SJSA1 (cell line): Measurements from ENCODE around the gene NOS3. TPM values are rescaled to one million over a fixed set of nuclear protein-coding genes. Genes with fewer than 3 reads are reported as not detected.

Experiments used
- DNase-seq, 2 experiments: peaks; one replicate each; pipeline ENCODE4 v3.0.0-alpha.2; 2015 to 2020; ENCODE audit warnings: low spot score in 2 of 2, low read depth in 1 of 2
- H3K27ac ChIP-seq: fragments of 250-450 bp; sonication (Bioruptor Pico); 2 replicates; pipeline ENCODE4 v1.5.1; 2020; ENCODE audit warnings: mild to moderate bottlenecking, moderate library complexity
- H3K27me3 ChIP-seq: fragments of 250-450 bp; sonication (Bioruptor Pico); replicated peaks from 2 replicates; pipeline ENCODE4 v1.5.1; 2020; ENCODE audit warnings: mild to moderate bottlenecking, moderate library complexity
- H3K36me3 ChIP-seq: fragments of 250-450 bp; sonication (Bioruptor Pico); 2 replicates; pipeline ENCODE4 v1.5.1; 2020; ENCODE audit warnings: mild to moderate bottlenecking
- H3K4me1 ChIP-seq: fragments of 250-450 bp; sonication (Bioruptor Pico); replicated peaks from 2 replicates; pipeline ENCODE4 v1.6.1; 2021; ENCODE audit warnings: mild to moderate bottlenecking
- H3K4me3 ChIP-seq: fragments of 250-450 bp; sonication (Bioruptor Pico); 2 replicates; pipeline ENCODE4 v1.5.1; 2020; ENCODE audit warnings: mild to moderate bottlenecking
- H3K9me3 ChIP-seq: fragments of 250-450 bp; sonication (Bioruptor Pico); replicated peaks from 2 replicates; pipeline ENCODE4 v1.5.1; 2020; ENCODE audit warnings: mild to moderate bottlenecking
- total RNA-seq: library from RNA; depleted of rRNA; stranded (reverse); fragments of >200 nt; shearing (Covaris generic); gene quantifications from 2 replicates; pipeline ENCODE4 v1.2.3, GENCODE V29; 2014

NOS3 gene
- total RNA-seq, 1 experiment from 2014 or later = not detected

- H3K36me3 ChIP-seq = peaks cover 4% of the 10 kb centered on the region
- no peaks in the 10 kb centered on the region for H3K9me3 ChIP-seq
- H3K27ac ChIP-seq = no peak overlapping the region
- no peak for DNase-seq
- H3K27me3 ChIP-seq = peaks cover 10% of the 10 kb centered on the region
- peaks cover 8% of the 10 kb centered on the region for H3K4me1 ChIP-seq
- H3K4me3 ChIP-seq = no peak overlapping the region
Observed at GRCh38 chr7:151046603-151047573, 56.1 kb downstream of the NOS3 start.

- no peak for DNase-seq
- H3K27ac ChIP-seq = no peak within 1 kb of the TSS
- H3K4me3 ChIP-seq = no peak within 1 kb of the TSS
- peaks cover 8% of the 10 kb centered on the region for H3K4me1 ChIP-seq
- H3K27me3 ChIP-seq = peaks cover 10% of the 10 kb centered on the region
- H3K9me3 ChIP-seq = no peaks in the 10 kb centered on the region
- peaks cover 4% of the 10 kb centered on the region for H3K36me3 ChIP-seq
Observed at GRCh38 chr7:151047976-151048815, 57.4 kb downstream of the NOS3 start, which contains the start of gene ASIC3. Gene ASIC3, plus strand, starts transcription at chr7:151048531. Its CDS starts 355 bp downstream, at chr7:151048886.

- Histone ChIP-seq H3K9me3 (no peaks in the 10 kb centered on the region), H3K36me3 (peaks cover 2% of the 10 kb centered on the region), H3K27me3 (peaks cover 10% of the 10 kb centered on the region), H3K4me3 (no peak overlapping the region), H3K4me1 (peaks cover 8% of the 10 kb centered on the region), H3K27ac (no peak overlapping the region)
- DNase-seq = no peak
Observed at GRCh38 chr7:151048911-151049463, 58.2 kb downstream of the NOS3 start.

- DNase-seq = peak in 1 of 2 experiments; percentile 26
- H3K4me1 ChIP-seq = peaks cover 8% of the 10 kb centered on the region
- no peak overlapping the region for H3K4me3 ChIP-seq
- no peaks in the 10 kb centered on the region for H3K9me3 ChIP-seq
- no peak overlapping the region for H3K27ac ChIP-seq
- no peaks in the 10 kb centered on the region; the same call in 1 of the 2 replicates for H3K36me3 ChIP-seq
- H3K27me3 ChIP-seq = peaks cover 10% of the 10 kb centered on the region
Observed at GRCh38 chr7:151051108-151051507, 60.3 kb downstream of the NOS3 start.

DNA sequence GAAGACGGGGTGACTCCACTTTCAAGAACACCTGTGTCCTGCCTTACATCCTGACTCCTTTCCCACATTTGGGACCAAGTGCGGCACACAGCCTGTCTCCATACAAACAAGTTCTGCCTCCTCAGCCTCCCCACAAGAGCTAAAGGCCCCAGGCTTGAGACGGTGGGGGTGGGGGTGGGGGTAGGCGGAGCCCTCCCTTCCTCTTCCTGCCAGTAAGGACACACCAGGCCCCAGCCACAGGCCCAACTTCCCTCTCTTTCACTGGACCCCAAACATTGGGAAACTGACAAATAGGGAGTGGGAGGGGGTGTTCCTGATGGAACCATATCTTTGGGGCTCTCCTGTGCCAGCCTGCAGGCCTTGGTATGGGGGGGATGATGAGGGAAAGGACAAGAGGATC lies 62.3 kb downstream of the NOS3 start:
- Histone ChIP-seq H3K36me3 (no peaks in the 10 kb centered on the region), H3K9me3 (no peaks in the 10 kb centered on the region), H3K4me1 (peaks cover 15% of the 10 kb centered on the region), H3K4me3 (no peak overlapping the region), H3K27me3 (peaks cover 10% of the 10 kb centered on the region), H3K27ac (no peak overlapping the region)
- no peak for DNase-seq

DNA sequence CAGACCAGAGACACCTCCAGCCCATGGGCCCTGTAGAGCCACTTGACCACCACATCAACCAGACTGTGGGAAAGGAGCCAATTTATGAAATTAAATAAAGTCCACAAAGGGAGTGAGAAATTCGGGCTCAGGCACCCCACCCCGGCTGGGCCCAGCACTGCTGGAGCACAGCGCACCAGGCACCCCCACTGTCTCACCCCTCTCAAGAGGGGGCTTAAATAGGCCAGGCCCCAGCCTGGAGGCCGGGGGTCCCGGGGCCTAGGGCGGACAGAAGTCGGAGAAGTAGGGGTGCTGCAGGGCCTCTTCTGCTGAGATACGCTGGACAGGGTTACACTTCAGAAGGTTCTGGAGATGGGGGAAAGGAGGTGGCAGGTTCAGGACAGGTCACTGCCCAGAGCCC lies 62.9 kb downstream of the NOS3 start:
- Histone ChIP-seq H3K9me3 (no peaks in the 10 kb centered on the region), H3K4me1 (peaks cover 21% of the 10 kb centered on the region), H3K36me3 (no peaks in the 10 kb centered on the region), H3K27me3 (peaks cover 10% of the 10 kb centered on the region), H3K27ac (no peak overlapping the region), H3K4me3 (no peak overlapping the region)
- DNase-seq = no peak

DNA sequence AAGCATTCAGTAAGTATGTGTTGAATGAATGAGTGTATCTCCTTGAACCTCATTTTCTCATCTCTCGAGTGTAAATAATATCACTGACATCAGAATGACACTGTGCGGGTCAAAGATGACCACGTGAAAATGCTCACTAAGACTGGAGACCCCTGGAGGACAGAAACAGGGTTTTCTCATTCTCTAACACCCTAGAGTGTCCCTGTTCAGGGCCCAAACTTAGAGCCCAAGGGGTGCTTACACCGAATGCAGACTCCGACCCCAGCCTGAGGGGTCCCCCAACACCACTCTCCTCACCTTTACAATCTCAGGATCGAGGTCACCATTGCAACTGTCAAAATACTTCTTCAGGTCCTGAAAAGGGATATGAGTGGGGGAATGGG lies 65.5 kb downstream of the NOS3 start:
- H3K27ac ChIP-seq = no peak overlapping the region

GRCh38 chr7:151056666-151057505 lies 66.1 kb downstream of the NOS3 start:
- H3K4me1 ChIP-seq = peaks cover 33% of the 10 kb centered on the region
- H3K4me3 ChIP-seq = peak overlapping the region; percentile 47
- no peak for DNase-seq
- H3K27me3 ChIP-seq = no peaks in the 10 kb centered on the region
- H3K27ac ChIP-seq = no peak overlapping the region
- peaks cover 2% of the 10 kb centered on the region for H3K36me3 ChIP-seq
- no peaks in the 10 kb centered on the region for H3K9me3 ChIP-seq

More for the DNA sequence above, 65.5 kb downstream of the NOS3 start:
- Histone ChIP-seq H3K4me3 (no peak overlapping the region), H3K36me3 (no peaks in the 10 kb centered on the region; the same call in 1 of the 2 replicates), H3K9me3 (no peaks in the 10 kb centered on the region), H3K27me3 (no peaks in the 10 kb centered on the region), H3K4me1 (peaks cover 32% of the 10 kb centered on the region)
- DNase-seq = no peak

- H3K36me3 ChIP-seq = peaks cover 9% of the 10 kb centered on the region
- H3K4me3 ChIP-seq = peak within 1 kb of the TSS; percentile 47
- H3K27me3 ChIP-seq = no peaks in the 10 kb centered on the region
- H3K4me1 ChIP-seq = peaks cover 33% of the 10 kb centered on the region
- no peaks in the 10 kb centered on the region for H3K9me3 ChIP-seq
- DNase-seq = no peak
- H3K27ac ChIP-seq = peak within 1 kb of the TSS; percentile 78
Observed at GRCh38 chr7:151057506-151057988, 66.7 kb downstream of the NOS3 start, which contains the start of gene CDK5. Gene CDK5, minus strand, starts transcription at chr7:151057897. Its CDS starts 49 bp downstream, at chr7:151057848.

- peak; percentile 98 to 99 for DNase-seq
- H3K27ac ChIP-seq = peak overlapping the region; percentile 78
- no peaks in the 10 kb centered on the region for H3K9me3 ChIP-seq
- H3K4me1 ChIP-seq = peaks cover 33% of the 10 kb centered on the region
- no peaks in the 10 kb centered on the region for H3K27me3 ChIP-seq
- peaks cover 11% of the 10 kb centered on the region for H3K36me3 ChIP-seq
- H3K4me3 ChIP-seq = peak overlapping the region; percentile 47
Observed at GRCh38 chr7:151057989-151058780, 67.4 kb downstream of the NOS3 start.

DNA sequence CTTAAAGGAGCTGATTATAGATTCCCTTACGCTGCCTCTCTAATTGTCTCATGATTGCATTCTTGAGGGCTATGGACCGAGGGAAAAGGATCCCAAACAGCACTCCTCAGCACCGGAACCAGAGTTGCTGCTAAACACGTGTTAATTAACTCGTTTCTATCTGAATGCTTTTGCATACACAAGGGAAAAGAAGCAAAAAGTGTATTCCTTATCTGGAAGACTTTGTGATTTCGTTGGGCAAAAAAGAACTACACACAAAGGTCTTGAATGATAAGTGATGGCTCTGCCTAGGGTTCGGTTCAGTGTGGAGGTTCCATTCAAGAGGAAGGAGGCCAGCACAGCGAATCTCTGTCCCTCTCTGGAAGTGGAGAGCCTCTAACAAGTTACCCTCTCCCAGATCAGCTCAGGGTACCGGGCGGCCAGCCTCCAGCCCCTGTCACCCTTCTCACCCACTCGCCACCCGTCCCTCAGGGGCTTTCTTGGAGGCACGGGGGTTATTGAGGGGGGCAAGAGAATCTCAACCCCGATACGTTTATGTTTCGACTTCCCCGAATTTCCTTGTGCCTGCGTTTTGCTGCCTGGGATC lies 68.1 kb downstream of the NOS3 start:
- DNase-seq = peak in 1 of 2 experiments; percentile 43
- Histone ChIP-seq H3K9me3 (no peaks in the 10 kb centered on the region), H3K27ac (peak overlapping the region; percentile 78), H3K4me1 (peaks cover 33% of the 10 kb centered on the region), H3K36me3 (peaks cover 17% of the 10 kb centered on the region), H3K4me3 (peak overlapping the region; percentile 74), H3K27me3 (no peaks in the 10 kb centered on the region)
